ENCODE data around the gene FUT8.

The FUT8 gene

DNA sequence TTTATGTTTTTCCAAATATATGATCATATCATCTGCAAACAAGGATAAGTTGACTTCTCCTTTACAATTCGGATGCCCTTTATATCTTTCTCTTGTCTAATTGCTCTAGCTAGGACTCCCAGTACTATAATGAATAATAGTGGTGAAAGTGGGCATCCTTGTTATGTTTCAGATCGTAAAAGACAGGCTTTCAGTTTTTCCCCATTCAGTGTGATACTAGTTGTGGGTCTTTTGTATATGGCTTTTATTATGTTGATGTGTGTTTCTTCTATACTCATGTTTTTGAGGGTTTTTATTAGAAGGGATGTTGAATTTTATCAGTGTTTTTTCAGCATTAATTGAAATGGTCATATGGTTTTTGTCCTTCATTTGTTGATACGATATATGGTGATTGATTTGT, 97.3 kb downstream of the FUT8 start:
- TF ChIP-seq, protein P1, sequence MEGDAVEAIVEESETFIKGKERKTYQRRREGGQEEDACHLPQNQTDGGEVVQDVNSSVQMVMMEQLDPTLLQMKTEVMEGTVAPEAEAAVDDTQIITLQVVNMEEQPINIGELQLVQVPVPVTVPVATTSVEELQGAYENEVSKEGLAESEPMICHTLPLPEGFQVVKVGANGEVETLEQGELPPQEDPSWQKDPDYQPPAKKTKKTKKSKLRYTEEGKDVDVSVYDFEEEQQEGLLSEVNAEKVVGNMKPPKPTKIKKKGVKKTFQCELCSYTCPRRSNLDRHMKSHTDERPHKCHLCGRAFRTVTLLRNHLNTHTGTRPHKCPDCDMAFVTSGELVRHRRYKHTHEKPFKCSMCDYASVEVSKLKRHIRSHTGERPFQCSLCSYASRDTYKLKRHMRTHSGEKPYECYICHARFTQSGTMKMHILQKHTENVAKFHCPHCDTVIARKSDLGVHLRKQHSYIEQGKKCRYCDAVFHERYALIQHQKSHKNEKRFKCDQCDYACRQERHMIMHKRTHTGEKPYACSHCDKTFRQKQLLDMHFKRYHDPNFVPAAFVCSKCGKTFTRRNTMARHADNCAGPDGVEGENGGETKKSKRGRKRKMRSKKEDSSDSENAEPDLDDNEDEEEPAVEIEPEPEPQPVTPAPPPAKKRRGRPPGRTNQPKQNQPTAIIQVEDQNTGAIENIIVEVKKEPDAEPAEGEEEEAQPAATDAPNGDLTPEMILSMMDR (IDR thresholded peaks at IDR 0.05; ENCODE audit: poor library complexity, severe bottlenecking): no peak
- H3K9me3 ChIP-seq (ENCODE audit: severe bottlenecking): no peaks in the 10 kb centered on the region
- H3K36me3 ChIP-seq (ENCODE audit: low read depth): no peaks in the 10 kb centered on the region
- ATAC-seq (ENCODE audit: low read depth) (no peak), DNase-seq (ENCODE audit: low spot score) (no peak)
- H3K27me3 ChIP-seq (ENCODE audit: insufficient read depth, poor library complexity, severe bottlenecking): no peaks in the 10 kb centered on the region
- no peaks in the 10 kb centered on the region for H3K4me1 ChIP-seq (ENCODE audit: insufficient read depth, poor library complexity, severe bottlenecking)
- H3K27ac ChIP-seq (ENCODE audit: poor library complexity, severe bottlenecking): no peak overlapping the region
- no peak overlapping the region for H3K4me3 ChIP-seq (ENCODE audit: severe bottlenecking)

DNA sequence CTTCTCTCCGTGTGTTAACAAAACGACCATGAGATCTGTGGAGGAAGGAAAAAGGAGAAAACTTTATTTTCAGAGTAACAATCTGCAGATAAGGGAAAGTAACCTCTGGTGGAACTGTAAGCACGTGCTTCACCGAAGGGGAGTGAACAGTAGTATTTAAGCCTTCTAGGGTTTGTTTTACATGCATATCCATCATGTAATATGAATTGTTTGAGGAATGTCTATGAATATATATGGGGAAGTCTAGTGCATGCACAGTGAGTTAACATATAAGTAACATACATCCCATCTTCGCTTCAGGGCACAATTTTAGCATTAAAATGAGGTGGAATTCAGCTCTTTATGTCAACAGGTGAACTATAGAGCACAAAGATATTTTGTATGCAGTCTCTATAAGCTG, 101.1 kb downstream of the FUT8 start:
- no peaks in the 10 kb centered on the region for H3K4me1 ChIP-seq (ENCODE audit: insufficient read depth, poor library complexity, severe bottlenecking)
- no peak for ATAC-seq (ENCODE audit: low read depth)

DNA sequence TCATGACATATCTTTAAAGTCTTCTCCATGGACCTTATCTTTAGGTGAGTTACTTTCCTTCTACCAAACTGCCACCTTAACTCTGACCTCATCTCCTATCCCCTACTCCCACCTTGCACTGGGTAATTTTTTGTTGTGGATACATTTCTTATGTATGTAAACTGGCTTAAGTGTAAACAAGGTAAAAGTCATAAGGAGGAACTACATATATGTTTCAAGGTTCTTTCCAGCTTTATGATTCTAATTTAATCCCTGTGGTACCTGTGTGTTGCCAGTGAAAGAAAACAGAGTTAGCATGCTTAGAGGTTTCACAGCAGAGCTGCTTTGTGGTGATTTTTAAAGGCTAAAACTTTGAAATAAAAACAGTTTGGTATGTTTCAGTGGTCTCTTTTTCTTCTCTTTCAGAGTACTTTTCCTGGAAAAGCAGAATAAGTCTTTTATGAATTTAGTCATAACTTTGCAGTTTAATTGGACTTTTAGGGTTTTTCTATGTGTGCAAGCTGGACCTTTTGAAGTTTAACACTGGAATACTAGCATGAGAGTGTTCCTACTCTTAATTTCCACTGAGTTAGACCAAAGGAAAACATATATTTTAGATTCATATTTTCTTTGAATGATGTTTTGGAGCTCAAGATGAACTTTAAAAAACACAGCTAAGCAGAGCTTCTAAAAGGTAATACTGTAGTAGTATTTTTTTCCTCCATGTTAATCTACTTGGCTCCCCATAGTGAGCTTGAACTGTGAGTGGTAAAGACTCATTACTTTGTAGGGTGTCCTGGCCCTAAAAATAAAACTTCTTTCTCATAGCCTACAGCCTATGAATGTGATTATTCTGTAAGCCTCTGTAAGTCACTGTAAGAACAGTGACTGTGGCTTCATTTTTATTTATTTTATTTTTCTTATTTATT, 105.4 kb downstream of the FUT8 start:
- no peak overlapping the region for H3K4me3 ChIP-seq (ENCODE audit: severe bottlenecking)
- TF ChIP-seq, protein P1 (IDR thresholded peaks at IDR 0.05; ENCODE audit: poor library complexity, severe bottlenecking): no peak
- H3K36me3 ChIP-seq (ENCODE audit: low read depth): 0 out of 2 replicates have a peak, but pooled peaks cover 2% of the 10 kb centered on the region
- H3K27ac ChIP-seq (ENCODE audit: poor library complexity, severe bottlenecking): no peak overlapping the region
- H3K27me3 ChIP-seq (ENCODE audit: insufficient read depth, poor library complexity, severe bottlenecking): no peaks in the 10 kb centered on the region
- ATAC-seq (ENCODE audit: low read depth) (no peak), DNase-seq (ENCODE audit: low spot score) (no peak)
- H3K9me3 ChIP-seq (ENCODE audit: severe bottlenecking): no peaks in the 10 kb centered on the region
- H3K4me1 ChIP-seq (ENCODE audit: insufficient read depth, poor library complexity, severe bottlenecking): peaks cover 3% of the 10 kb centered on the region

More for the DNA sequence above, 101.1 kb downstream of the FUT8 start:
- Histone ChIP-seq H3K27ac (ENCODE audit: poor library complexity, severe bottlenecking) (no peak overlapping the region), H3K27me3 (ENCODE audit: insufficient read depth, poor library complexity, severe bottlenecking) (no peaks in the 10 kb centered on the region), H3K36me3 (ENCODE audit: low read depth) (0 out of 2 replicates have a peak, but pooled peaks cover 2% of the 10 kb centered on the region), H3K4me3 (ENCODE audit: severe bottlenecking) (no peak overlapping the region), H3K9me3 (ENCODE audit: severe bottlenecking) (no peaks in the 10 kb centered on the region)
- DNase-seq (ENCODE audit: low spot score): no peak
- TF ChIP-seq, protein P1 (IDR thresholded peaks at IDR 0.05; ENCODE audit: poor library complexity, severe bottlenecking): no peak

DNA sequence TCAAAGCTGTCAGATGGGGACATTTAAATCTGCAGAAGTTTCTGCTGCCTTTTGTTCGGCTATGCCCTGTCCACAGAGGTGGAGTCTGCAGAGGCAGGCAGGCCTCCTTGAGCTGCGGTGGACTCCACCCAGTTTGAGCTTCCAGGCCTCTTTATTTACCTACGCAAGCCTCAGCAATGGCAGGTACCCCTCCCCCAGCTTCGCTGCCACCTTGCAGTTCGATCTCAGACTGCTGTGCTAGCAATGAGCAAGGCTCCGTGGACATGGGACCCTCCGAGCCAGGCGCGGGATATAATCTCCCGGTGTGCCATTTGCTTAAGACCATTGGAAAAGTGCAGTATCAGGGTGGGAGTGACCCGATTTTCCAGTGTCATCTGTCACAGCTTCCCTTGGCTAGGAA, 115.5 kb downstream of the FUT8 start:
- Histone ChIP-seq H3K27ac (ENCODE audit: poor library complexity, severe bottlenecking) (no peak overlapping the region), H3K27me3 (ENCODE audit: insufficient read depth, poor library complexity, severe bottlenecking) (no peaks in the 10 kb centered on the region), H3K4me3 (ENCODE audit: severe bottlenecking) (no peak overlapping the region), H3K9me3 (ENCODE audit: severe bottlenecking) (peaks cover 3% of the 10 kb centered on the region), H3K36me3 (ENCODE audit: low read depth) (no peaks in the 10 kb centered on the region), H3K4me1 (ENCODE audit: insufficient read depth, poor library complexity, severe bottlenecking) (no peaks in the 10 kb centered on the region)
- TF ChIP-seq, protein P1 (IDR thresholded peaks at IDR 0.05; ENCODE audit: poor library complexity, severe bottlenecking): no peak
- DNase-seq (ENCODE audit: low spot score) (no peak), ATAC-seq (ENCODE audit: low read depth) (no peak)

DNA sequence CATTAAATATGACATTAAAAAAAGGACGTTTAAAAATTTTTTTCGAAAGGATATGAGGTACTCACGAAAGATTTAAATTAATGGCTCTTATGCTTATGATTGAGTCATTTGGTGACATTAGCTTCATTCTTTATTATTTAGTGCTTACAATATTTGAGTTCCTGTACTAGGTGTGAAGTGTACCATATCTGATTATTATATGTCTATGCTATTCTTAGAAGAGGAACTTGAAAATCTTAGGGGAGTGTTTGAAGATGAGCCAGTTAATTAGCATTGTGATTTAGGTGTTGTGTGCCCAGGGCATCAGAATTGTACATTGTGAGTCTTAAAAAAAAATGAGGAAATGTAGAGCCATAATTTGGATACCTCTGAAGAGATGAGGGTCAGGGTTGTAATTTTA, 118.6 kb downstream of the FUT8 start:
- no peaks in the 10 kb centered on the region for H3K27me3 ChIP-seq (ENCODE audit: insufficient read depth, poor library complexity, severe bottlenecking)
- no peak overlapping the region for H3K27ac ChIP-seq (ENCODE audit: poor library complexity, severe bottlenecking)
- no peaks in the 10 kb centered on the region for H3K4me1 ChIP-seq (ENCODE audit: insufficient read depth, poor library complexity, severe bottlenecking)
- TF ChIP-seq, protein P1 (IDR thresholded peaks at IDR 0.05; ENCODE audit: poor library complexity, severe bottlenecking): no peak
- H3K4me3 ChIP-seq (ENCODE audit: severe bottlenecking): no peak overlapping the region
- H3K36me3 ChIP-seq (ENCODE audit: low read depth): no peaks in the 10 kb centered on the region
- ATAC-seq (ENCODE audit: low read depth) (no peak), DNase-seq (ENCODE audit: low spot score) (no peak)
- peaks cover under 1% of the 10 kb centered on the region for H3K9me3 ChIP-seq (ENCODE audit: severe bottlenecking)

Measured in RWPE2 (cell line).